ENCODE measurements around the gene MN1. TPM values are rescaled to one million over a fixed set of nuclear protein-coding genes. Genes with fewer than 3 reads are reported as not detected.

Gene MN1
- total and polyA plus RNA-seq, 8 donors = 0.54 to 2.6 (median 0.91) TPM

- no peak for DNase-seq
- no peak for TF ChIP-seq CTCF (IDR thresholded peaks at IDR 0.05)
- H3K9me3 ChIP-seq = no peaks in the 10 kb centered on the region
- no peaks in the 10 kb centered on the region for H3K27me3 ChIP-seq
- H3K36me3 ChIP-seq = no peaks in the 10 kb centered on the region
- WGBS, 2 donors = 79 to 81% methylated on average over 17 of the region's 17 CpGs
- no peak overlapping the region for H3K4me3 ChIP-seq
- no peak overlapping the region for H3K27ac ChIP-seq
- intact Hi-C loops (cut with DNase I) = loop anchor here in 2 of 3 donors (10.0 kb wide), 1 partner anchor 387 kb away; no protein-coding TSS in a partner anchor
- H3K4me1 ChIP-seq = no peaks in the 10 kb centered on the region
- no peak for ATAC-seq
- no peak for FAIRE-seq
Observed at GRCh38 chr22:27791159-27791858, 10.2 kb downstream of the MN1 start.

- FAIRE-seq (no peak), ATAC-seq (no peak), DNase-seq (no peak)
- Histone ChIP-seq H3K4me3 (no peak overlapping the region), H3K4me1 (no peaks in the 10 kb centered on the region), H3K9me3 (no peaks in the 10 kb centered on the region), H3K27ac (no peak overlapping the region), H3K36me3 (no peaks in the 10 kb centered on the region), H3K27me3 (no peaks in the 10 kb centered on the region)
- no peak for TF ChIP-seq CTCF (IDR thresholded peaks at IDR 0.05)
- 82 to 87% methylated on average over 25 of the region's 25 CpGs for WGBS, 2 donors
- intact Hi-C loops (cut with DNase I) = loop anchor here in 2 of 3 donors (10.0 kb wide), 1 partner anchor 386 kb away; no protein-coding TSS in a partner anchor
Observed at GRCh38 chr22:27790376-27791158, 11.0 kb downstream of the MN1 start.

- no peak overlapping the region for H3K27ac ChIP-seq
- WGBS, 2 donors = 77 to 85% methylated on average over 20 of the region's 20 CpGs
- ATAC-seq (no peak), DNase-seq (no peak), FAIRE-seq (no peak)
- TF ChIP-seq CTCF (IDR thresholded peaks at IDR 0.05) = no peak
- H3K27me3 ChIP-seq = no peaks in the 10 kb centered on the region
- intact Hi-C loops (cut with DNase I) = no loop called here
- no peaks in the 10 kb centered on the region for H3K4me1 ChIP-seq
- no peak overlapping the region for H3K4me3 ChIP-seq
- H3K9me3 ChIP-seq = no peaks in the 10 kb centered on the region
- no peaks in the 10 kb centered on the region for H3K36me3 ChIP-seq
Observed at GRCh38 chr22:27788500-27789288, 12.9 kb downstream of the MN1 start.

- no peak overlapping the region for H3K27ac ChIP-seq
- FAIRE-seq (no peak), ATAC-seq (no peak), DNase-seq (no peak)
- no peaks in the 10 kb centered on the region for H3K9me3 ChIP-seq
- no peak for TF ChIP-seq CTCF (IDR thresholded peaks at IDR 0.05)
- H3K36me3 ChIP-seq = no peaks in the 10 kb centered on the region
- intact Hi-C loops (cut with DNase I) = no loop called here
- H3K4me1 ChIP-seq = no peaks in the 10 kb centered on the region
- H3K4me3 ChIP-seq = no peak overlapping the region
- 87 to 90% methylated on average over 13 of the region's 13 CpGs for WGBS, 2 donors
- no peaks in the 10 kb centered on the region for H3K27me3 ChIP-seq
Observed at GRCh38 chr22:27786965-27787364, 14.6 kb downstream of the MN1 start.
